GM21737 (cell line): Measurements from ENCODE around the gene TRANK1.
"Not testable (repeated sequence)": the region's sequence is repeated elsewhere in the genome, so short reads cannot be mapped to it uniquely, and the experiment has no call there.

Source experiments
- ATAC-seq: cut with Tn5 transposase; IDR thresholded peaks from one replicate; pipeline ENCODE4 v1.9.1; 2021; ENCODE audit warnings: mild to moderate bottlenecking, moderate library complexity; ENCODE audit not compliant: unreplicated experiment

Gene TRANK1

DNA sequence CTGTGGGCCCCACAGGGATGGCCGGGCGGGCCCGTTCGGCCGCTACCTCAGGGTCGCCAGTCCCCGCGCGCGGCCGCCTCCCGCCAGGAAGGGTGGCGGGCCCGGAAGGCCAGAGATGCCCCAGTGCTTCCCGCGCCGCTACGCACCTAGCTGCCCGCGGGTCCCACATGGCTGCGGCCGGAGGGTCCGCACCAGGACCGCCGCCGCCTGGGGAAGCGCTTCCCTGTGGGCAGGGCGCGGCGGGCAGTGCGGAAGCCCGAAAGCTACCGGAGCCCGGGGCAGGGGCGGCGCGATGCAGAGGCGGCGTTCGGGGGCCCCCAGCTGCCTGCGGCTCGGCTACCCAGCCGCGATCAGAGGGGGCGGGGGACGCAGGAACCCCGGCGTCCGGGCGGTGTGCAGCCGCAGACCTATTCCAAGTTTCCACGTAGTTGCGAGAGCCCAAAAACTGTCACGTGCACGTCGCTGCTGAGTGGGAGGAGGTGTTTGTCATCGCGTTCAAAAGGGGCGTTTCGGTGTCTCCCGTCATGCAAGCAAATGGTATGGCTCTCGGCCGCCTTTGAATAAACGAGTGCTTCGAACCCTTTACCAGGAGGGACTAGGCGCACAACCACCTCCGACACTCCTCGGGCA, at the start of gene TRANK1:
Gene TRANK1, minus strand, starts transcription at position 414 of the 630 bp plus-strand sequence. Its CDS starts 245 bp downstream, at position 169.
- ATAC-seq, result peak; percentile 63

DNA sequence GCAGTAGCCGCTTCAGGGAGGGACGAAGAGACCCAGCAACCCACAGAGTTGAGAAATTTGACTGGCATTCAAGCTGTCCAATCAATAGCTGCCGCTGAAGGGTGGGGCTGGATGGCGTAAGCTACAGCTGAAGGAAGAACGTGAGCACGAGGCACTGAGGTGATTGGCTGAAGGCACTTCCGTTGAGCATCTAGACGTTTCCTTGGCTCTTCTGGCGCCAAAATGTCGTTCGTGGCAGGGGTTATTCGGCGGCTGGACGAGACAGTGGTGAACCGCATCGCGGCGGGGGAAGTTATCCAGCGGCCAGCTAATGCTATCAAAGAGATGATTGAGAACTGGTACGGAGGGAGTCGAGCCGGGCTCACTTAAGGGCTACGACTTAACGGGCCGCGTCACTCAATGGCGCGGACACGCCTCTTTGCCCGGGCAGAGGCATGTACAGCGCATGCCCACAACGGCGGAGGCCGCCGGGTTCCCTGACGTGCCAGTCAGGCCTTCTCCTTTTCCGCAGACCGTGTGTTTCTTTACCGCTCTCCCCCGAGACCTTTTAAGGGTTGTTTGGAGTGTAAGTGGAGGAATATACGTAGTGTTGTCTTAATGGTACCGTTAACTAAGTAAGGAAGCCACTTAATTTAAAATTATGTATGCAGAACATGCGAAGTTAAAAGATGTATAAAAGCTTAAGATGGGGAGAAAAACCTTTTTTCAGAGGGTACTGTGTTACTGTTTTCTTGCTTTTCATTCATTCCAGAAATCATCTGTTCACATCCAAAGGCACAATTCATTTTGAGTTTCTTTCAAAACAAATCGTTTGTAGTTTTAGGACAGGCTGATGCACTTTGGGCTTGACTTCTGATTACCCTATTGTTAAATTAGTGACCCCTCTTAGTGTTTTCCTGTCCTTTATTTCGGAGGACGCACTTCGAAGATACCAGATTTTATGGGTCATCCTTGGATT, 48.8 kb upstream of the TRANK1 start, which contains the start of gene MLH1:
Gene MLH1, plus strand, starts transcription at position 193 of the 958 bp plus-strand sequence. Its CDS starts 30 bp downstream, at position 223.
- peak; percentile 91 for ATAC-seq

DNA sequence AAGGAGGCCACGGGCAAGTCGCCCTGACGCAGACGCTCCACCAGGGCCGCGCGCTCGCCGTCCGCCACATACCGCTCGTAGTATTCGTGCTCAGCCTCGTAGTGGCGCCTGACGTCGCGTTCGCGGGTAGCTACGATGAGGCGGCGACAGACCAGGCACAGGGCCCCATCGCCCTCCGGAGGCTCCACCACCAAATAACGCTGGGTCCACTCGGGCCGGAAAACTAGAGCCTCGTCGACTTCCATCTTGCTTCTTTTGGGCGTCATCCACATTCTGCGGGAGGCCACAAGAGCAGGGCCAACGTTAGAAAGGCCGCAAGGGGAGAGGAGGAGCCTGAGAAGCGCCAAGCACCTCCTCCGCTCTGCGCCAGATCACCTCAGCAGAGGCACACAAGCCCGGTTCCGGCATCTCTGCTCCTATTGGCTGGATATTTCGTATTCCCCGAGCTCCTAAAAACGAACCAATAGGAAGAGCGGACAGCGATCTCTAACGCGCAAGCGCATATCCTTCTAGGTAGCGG, 48.0 kb upstream of the TRANK1 start, which contains the start of gene EPM2AIP1:
Gene EPM2AIP1, minus strand, starts transcription at position 326 of the 520 bp plus-strand sequence. Its CDS starts 54 bp downstream, at position 272.
- peak; percentile 79 for ATAC-seq

DNA sequence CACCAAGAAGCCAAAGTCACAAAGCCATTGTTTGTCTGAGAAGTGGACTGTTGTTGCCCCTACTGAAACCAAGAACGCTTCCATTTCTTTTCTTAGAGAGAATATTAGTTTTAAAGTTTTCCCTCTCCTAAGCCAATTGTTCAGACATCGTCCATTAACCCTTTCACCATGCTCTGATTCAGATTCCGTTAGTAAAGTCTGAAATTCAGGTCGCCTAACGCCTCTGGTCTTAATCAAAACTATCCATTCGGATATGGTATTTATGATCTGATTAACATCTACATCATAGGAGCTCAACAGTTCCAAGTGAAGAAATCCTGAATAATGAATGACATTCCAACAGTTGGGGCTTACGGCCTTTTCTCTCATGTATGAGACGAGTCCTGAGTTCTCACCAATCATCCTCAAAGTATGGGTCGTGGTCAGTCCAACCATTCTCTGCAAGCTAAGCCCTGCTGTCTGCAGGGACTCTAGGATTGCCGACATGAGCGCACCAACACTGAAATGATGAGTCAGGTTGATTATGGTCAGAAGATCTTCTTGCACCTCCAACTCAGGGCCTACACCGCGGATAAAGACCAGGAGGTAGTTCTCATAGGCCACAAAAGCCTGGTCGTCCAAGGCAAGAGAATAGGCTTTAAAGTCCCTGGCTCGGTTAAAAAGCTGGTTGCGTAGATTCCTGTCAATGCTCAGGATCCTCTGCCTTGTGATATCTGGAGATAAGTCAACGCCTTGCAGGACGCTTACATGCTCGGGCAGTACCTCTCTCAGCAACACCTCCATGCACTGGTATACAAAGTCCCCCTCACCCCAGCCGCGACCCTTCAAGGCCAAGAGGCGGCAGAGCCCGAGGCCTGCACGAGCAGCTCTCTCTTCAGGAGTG, 47.3 kb upstream of the TRANK1 start:
- no peak for ATAC-seq

DNA sequence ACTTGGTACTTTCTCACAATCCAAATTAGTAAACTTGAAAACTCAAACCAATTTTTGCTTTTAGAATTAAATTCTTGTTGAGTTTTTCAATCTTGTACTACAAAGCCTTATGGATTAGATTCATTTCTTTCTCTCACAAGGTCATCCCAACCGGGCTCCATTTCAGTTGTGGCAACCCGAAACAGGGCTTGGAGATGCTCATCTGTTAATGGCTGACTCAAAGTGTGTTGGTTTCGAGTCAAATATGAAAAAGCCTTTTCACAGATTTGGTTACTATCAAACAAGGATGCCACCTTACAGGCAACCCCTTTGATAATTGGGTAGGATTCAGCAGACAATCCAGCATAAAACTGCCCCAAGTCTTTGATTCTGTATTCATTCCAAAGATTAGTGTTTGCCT, 46.3 kb upstream of the TRANK1 start:
- no peak for ATAC-seq

DNA sequence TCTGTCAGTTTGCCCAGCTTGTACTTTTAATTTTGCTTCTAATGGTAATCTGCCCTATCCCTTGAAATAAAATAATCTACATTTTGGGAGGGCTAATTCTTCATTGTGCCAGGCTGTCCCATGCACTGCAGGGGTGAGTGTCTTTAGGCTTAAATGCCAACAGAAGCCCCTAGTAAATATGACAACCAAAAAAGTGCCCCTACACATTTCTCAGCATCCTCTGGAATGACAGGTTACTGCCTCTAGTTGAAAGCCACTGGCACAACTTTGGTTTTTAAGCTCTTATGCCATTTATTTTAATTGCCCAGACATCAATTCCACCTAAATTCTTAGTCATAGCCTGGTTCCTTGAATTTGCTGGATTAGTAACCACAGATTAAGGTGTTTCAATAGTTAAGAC, 44.7 kb upstream of the TRANK1 start:
- ATAC-seq, result no peak

DNA sequence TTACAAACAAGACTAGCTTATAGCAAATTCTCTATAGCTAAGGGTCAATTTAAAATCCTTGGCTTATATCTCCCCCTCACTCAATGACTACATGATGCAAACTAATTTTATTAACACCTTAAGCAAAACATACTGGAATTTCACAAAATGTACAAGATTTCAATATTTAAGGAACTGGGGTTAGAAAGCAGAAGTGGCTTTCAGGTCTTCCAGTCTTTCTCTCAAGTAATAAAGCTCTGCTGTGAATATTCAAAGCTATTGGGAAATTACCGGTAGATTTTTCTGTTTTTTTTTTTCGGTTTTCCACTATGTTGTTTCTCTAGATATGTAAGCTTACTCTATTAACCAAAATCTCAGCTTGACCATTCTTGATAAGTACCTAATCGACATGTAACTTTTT, 44.2 kb upstream of the TRANK1 start:
- no peak for ATAC-seq

DNA sequence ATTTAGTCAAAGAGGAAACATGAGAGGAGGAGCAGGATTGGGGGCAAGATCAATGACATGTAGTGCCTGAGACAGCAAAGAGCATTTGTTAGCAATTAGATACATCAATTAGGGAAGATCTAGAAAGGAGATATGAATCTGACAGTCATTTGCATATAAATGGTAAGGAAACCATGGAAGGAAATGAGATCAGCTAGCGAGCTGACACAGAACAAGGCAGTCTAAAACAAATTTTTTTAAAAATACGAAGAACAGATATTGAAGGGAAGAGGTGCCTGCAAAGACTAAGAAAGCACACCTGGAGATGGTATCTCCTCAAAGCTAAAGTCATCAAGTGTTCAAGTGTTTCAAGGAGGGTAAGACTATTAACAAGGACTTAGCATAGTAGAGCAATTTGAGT, 43.5 kb upstream of the TRANK1 start:
- ATAC-seq, result no peak

DNA sequence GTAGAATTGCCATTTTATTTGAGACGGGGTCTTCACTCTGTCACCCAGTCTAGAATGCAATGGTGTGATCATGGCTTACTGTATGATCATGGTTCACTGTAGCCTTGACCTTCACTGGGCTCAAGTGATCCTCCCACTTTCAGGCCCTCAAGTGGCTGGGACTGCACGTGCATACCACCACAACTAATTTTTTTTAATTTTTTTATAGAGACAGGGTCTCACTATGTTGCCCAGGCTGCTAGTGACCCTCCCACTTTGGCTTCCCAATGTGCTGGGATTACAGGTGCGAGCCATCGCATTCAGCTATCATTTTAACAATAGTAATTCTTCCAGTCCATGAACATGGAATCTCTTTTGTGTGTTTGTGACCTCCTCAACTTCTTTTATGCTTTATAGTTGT, 36.2 kb upstream of the TRANK1 start:
- ATAC-seq, result no peak

DNA sequence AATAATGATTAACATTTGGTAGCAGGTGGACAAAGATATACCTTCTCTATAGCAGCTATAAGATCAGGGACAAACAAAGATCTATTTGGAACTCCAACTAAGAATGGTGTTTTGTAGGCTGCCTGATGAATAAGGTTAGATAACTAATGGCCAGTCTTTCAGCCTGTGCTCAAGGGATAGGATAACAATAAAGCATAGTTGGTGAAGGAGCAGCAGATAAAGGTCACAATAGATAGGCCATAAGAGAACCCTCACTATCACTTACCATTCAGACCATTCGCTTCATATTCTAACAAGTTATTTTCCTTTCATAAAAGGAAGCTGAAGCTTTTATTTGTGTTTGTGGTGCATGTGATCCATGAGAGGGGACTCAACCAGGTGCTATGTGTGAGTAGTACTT, 28.3 kb upstream of the TRANK1 start:
- ATAC-seq, result no peak

DNA sequence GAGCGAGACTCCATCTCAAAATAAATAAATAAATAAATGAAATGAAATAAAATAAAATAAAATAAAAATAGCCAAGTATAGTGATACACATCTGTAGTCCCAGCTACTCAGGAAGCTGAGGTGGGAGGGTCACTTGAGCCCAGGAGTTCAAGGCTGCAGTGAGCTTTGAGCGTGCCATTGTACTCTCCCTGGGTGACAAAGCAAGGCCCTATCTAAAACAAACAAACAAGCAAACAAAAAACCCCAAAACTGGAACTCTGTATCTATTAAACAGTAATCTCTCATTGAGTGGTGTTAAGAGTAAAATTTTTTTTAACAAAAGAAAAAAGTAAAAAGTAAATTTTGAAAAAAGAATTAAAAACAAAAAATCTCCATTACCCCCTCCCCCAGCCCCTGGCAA, 27.3 kb upstream of the TRANK1 start:
- no peak for ATAC-seq

DNA sequence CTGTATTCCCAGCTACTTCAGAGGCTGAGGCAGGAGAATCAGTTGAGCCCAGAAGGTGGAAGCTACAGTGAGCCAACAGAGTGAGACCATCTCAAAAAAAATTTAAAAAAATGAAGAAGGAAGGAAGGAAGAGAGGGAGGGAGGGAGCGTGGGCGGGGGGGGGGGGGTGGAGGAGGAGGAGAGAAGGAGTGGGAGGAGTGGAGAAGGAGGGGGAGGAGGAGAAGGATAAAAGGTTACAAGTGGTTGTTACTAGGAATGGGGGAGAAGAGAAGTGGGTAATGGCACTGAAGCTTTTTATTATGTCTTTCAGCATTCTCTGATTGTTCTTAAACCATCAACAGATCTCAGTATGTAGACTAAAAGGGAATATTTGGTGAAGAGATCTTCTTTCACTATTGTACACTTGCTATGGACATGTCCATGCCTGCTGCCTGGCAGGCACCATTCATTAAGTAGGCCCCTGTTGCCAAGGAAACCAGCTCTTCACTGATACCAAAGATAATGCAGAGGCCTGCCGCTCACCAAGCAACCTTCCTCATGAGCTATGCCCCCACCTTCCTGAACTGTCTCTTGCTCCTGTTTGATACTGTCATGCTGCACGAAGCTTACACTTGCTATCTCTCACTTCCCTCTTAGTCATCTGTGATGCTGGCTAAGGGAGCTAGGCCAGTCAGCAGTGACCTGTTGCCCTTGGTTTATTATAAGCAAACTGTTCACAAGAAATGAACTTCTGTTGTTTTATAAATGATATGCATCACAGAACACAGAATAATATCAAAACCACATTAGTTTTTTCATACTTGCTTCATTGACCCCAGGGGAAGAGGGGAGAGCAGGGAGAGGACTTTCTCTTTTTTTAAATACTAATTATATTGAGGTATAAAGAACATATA, 24.9 kb upstream of the TRANK1 start:
- ATAC-seq, result peak; percentile 99

DNA sequence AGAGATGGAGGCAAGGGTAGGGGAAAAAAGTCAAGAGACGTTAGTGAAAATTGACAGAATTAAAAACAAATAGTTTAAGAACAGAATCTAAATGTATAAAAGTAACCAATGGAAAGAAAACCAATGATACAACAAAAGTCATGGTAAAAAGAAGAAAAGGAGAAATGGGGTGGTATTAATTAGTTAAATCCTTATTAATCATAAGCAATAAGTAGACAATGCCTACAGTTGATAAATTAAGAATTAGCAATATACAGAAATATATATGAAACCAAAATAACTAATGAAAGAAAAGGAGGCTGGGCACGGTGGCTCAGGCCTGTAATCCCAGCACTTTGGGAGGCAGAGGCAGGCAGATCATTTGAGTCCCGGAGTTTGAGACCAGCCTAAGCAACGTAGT, 24.2 kb upstream of the TRANK1 start:
- no peak for ATAC-seq

DNA sequence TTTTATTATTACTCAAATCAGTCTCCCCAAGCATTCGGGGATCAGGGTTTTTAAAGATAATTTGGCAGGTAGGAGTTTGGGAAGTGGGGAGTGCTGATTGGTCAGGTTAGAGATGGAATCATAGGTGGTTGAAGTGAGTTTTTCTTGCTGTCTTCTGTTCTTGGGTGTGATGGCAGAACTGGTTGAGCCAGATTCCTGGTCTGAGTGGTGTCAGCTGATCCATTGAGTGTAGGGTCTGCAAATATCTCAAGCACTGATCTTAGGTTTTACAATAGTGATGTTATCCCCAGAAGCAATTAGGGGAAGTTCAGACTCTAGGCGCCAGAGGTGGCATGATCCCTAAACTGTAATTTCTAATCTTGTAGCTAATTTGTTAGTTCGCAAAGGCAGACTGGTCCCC, 20.6 kb upstream of the TRANK1 start:
- ATAC-seq, result no peak

DNA sequence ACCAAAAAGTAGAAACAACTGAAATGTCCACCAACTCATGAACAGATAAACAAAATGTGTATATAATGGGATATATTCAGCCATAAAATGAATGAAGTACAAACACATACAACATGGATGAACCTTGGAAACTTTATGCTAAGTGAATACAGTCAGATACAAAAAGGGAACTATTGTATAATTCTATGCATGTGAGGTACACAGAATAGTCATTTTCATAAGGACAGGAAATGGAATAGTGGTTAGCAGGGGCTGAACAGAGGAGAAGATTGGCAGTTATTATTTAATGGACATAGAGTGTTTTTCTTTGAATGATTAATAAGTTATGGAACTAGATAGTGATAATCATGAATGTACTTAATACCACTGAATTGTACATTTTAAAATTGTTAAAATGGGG, 20.0 kb upstream of the TRANK1 start:
- ATAC-seq, result no peak

DNA sequence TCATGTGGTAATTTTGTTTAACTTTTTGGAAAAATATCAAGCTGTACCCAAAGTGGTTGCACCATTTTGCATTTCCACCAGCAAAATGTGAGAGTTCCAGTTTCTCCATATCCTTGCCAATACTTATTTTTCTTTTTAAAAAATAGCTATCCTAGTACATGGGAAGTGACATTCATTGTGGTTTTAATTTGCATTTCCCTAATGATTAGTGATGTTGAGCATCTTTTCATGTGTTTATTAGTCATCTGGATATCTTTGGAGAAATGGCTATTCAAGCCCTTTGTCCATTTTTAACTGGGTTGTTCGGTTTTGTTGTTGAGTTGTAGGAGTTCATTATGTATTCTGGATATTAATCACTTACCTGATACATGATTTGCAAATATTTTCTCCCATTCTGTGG, 19.5 kb upstream of the TRANK1 start:
- ATAC-seq, result no peak

DNA sequence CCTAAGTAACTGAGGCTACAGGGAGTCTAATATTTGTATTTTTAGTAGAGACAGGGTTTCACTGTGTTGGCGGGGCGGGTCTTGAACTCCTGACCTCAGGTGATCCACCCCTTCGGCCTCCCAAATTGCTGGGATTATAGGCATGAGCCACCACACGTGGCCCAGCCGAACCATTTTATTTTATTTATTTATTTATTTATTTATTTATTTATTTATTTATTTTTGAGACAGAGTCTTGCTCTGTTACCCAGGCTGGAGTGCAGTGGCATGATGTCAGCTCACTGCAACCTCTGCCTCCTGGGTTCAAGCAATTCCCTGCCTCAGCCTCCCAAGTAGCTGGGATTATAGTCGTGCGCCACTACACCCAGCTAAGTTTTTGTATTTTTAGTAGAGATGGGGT, 18.2 kb upstream of the TRANK1 start:
- not testable (repeated sequence) for ATAC-seq

DNA sequence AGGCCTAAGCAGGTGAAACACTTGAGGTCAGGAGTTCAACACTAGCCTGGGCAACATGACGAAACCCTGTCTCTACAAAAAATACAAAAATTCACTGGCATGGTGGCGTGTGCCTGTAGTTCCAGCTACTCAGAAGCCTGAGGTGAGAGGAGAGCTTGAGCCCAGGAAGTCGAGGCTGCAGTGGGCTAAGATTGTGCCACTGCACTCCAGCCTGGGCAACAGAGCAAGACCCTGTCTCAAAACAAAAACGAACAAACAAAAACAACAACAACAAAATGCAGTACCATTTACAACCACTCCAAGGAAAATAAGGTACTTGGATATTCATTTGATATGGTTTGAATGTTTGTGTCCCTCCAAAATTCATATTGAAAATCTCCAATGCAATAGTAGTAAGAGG, 15.6 kb upstream of the TRANK1 start:
- ATAC-seq, result no peak

DNA sequence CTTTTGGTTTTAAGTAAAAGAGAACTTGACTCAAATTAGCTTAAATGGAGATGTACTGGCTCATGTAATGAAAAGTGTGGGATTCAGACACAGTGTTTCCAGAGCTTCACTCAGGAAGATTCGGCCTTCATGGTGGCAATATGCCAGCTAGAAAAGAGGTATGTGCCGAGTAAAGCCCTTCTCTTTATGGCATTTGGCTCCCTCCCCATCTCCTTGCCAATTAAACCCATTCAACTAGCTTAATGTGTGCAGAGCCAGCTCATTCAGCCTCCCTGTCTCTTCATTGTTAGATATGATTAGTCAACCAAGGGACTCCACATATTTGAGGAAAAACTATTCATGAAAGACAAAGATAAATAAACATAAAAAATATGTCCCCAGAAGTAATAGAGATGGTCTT, 15.0 kb upstream of the TRANK1 start:
- no peak for ATAC-seq
